GM12801 (cell line): ENCODE data around the gene TMX4.

Experiments used
- CTCF ChIP-seq: IDR thresholded peaks from one replicate; pipeline ENCODE4 v1.5.1; 2011; ENCODE audit warnings: control low read depth; ENCODE audit not compliant: insufficient read length; ENCODE audit errors: extremely low read depth

Gene TMX4

GRCh38 chr20:7994809-7995208 lies 24.8 kb downstream of the TMX4 start:
- no peak for TF ChIP-seq CTCF

GRCh38 chr20:7993703-7994102 lies 25.9 kb downstream of the TMX4 start:
- no peak for TF ChIP-seq CTCF

GRCh38 chr20:7993238-7993637 lies 26.3 kb downstream of the TMX4 start:
- TF ChIP-seq CTCF = no peak

GRCh38 chr20:7990385-7990784 lies 29.2 kb downstream of the TMX4 start:
- no peak for TF ChIP-seq CTCF

GRCh38 chr20:7989379-7989778 lies 30.2 kb downstream of the TMX4 start:
- no peak for TF ChIP-seq CTCF

GRCh38 chr20:7985916-7986315 lies 33.6 kb downstream of the TMX4 start:
- TF ChIP-seq CTCF = no peak

GRCh38 chr20:7984192-7984591 lies 35.4 kb downstream of the TMX4 start:
- TF ChIP-seq CTCF = no peak

GRCh38 chr20:7981374-7981773 lies 38.2 kb downstream of the TMX4 start:
- no peak for TF ChIP-seq CTCF
